Esophagus muscularis mucosa (tissue), 3 donors: ENCODE measurements around the gene GPRIN2.

Experiments used
- POLR2A ChIP-seq: fragments of 450-650 bp; IDR thresholded peaks from one replicate; pipeline ENCODE4 v1.6.1; 2017; ENCODE audit warnings: antibody characterized with exemption, moderate library complexity, mild to moderate bottlenecking, low read depth
- TF ChIP-seq, protein P1 (sequence below), 3 experiments: fragments of 200-600 bp in 2 of 3; fragments of 450-650 bp in 1 of 3; sonication (generic) in 2 of 3; IDR thresholded peaks; one replicate each; pipeline ENCODE4 v1.5.1; 2017 to 2019; ENCODE audit warnings: antibody characterized with exemption in 3 of 3, mild to moderate bottlenecking in 2 of 3, moderate library complexity in 1 of 3

DNA sequence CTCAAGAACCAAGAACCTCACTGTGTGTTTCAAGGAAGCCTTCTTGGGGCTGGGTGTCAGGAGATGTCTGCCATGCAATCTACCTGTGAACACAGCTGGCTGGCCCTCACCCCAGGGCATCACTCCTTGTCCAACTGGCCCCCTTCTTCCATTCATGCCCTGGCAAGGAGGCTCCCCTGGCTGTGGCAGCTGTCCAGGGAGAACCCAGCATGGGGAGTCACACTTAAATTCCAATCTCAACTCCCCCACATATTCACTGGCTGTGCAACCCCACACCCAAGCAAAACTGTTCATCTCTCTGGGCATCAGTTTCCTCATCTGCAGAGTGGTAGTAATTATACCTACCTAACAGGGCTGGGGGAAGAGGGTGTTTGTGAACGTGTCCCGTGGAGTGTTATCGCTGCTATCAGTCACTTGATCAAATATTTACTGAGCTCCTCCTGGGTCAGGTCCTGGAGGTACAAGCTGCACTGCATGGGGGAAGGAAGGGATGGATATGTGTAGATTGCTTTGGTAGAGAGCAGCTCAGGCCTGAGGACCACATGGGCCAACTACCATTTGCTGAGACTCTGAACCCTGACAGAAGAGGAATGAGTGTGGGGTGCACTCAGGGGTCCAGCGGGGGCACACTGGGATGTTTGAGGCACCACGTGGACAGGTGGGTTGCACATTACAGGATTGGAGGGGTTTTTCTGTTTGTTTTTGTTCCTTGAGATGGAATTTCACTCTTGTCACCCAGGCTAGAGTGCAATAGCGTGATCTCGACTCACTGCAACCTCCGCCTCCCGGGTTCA lies 2.1 kb upstream of the GPRIN2 start:
- TF ChIP-seq, protein P1, sequence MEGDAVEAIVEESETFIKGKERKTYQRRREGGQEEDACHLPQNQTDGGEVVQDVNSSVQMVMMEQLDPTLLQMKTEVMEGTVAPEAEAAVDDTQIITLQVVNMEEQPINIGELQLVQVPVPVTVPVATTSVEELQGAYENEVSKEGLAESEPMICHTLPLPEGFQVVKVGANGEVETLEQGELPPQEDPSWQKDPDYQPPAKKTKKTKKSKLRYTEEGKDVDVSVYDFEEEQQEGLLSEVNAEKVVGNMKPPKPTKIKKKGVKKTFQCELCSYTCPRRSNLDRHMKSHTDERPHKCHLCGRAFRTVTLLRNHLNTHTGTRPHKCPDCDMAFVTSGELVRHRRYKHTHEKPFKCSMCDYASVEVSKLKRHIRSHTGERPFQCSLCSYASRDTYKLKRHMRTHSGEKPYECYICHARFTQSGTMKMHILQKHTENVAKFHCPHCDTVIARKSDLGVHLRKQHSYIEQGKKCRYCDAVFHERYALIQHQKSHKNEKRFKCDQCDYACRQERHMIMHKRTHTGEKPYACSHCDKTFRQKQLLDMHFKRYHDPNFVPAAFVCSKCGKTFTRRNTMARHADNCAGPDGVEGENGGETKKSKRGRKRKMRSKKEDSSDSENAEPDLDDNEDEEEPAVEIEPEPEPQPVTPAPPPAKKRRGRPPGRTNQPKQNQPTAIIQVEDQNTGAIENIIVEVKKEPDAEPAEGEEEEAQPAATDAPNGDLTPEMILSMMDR (IDR thresholded peaks at IDR 0.05), result no peak
- TF ChIP-seq POLR2A, result no peak
